Endothelial cell of umbilical vein (primary cell): ENCODE results near the gene TRIP13. TPM values are rescaled to one million over a fixed set of nuclear protein-coding genes. Genes with fewer than 3 reads are reported as not detected.

Experiments used
- BruUV-seq: library from RNA; stranded (reverse); fragments of 400-500 nt; replicated peaks from 2 replicates; lab custom pipeline; 2021; lab: Mats Ljungman, UMichigan
- CTCF ChIA-PET: fragments of 300-600, 350-600 bp; sonication (Branson Sonifier 250); formaldehyde crosslinking; loops from one replicate; lab custom pipeline; 2021; ENCODE audit warnings: antibody characterized with exemption, inconsistent platforms; lab: Charles Lee
- POLR2A ChIA-PET: fragments of 300-600, 350-600 bp; sonication (Branson Sonifier 250); formaldehyde crosslinking; loops from one replicate; lab custom pipeline; 2021; ENCODE audit warnings: antibody characterized with exemption, inconsistent platforms; lab: Charles Lee
- DNase-seq: peaks from one replicate; pipeline ENCODE4 v3.0.0-alpha.2; 2011; ENCODE audit warnings: low read depth, low spot score
- FAIRE-seq: peaks from 2 replicates; lab custom pipeline; 2011; peaks lifted over from hg19 to GRCh38; lab: Jason Lieb, UNC
- H2AFZ ChIP-seq: 2 replicates; pipeline ENCODE4 v1.6.0; 2012; ENCODE audit warnings: low read depth, low read length, control low read depth, inconsistent platforms
- H3K27ac ChIP-seq: 2 replicates; pipeline ENCODE4 v1.5.1; 2011; ENCODE audit warnings: low read depth, mild to moderate bottlenecking, control low read depth, low read length, moderate library complexity; ENCODE audit not compliant: insufficient read depth
- H3K27me3 ChIP-seq, 2 experiments: 2 replicates each; pipeline versions ENCODE4 v1.6.0 to v1.6.1; 2011; ENCODE audit warnings: low read length in 2 of 2, mixed read lengths in 1 of 2; ENCODE audit not compliant: control insufficient read depth in 2 of 2, insufficient read depth in 2 of 2
- H3K36me3 ChIP-seq, 2 experiments: 2 replicates in 1 of 2; 3 replicates in 1 of 2; pipeline ENCODE4 v1.5.1; 2011; ENCODE audit warnings: low read length in 2 of 2, mild to moderate bottlenecking in 1 of 2, moderate library complexity in 1 of 2; ENCODE audit not compliant: control insufficient read depth in 2 of 2, insufficient read depth in 2 of 2; ENCODE audit errors: extremely low read depth in 1 of 2
- H3K4me1 ChIP-seq: 3 replicates; pipeline ENCODE4 v1.5.1; 2011; ENCODE audit warnings: mild to moderate bottlenecking, low read length; ENCODE audit not compliant: control insufficient read depth, insufficient read depth; ENCODE audit errors: extremely low read depth
- H3K4me2 ChIP-seq: 2 replicates; pipeline ENCODE4 v1.6.1; 2011; ENCODE audit warnings: low read length, control low read depth, mixed read lengths; ENCODE audit not compliant: insufficient read depth
- H3K4me3 ChIP-seq, 3 experiments: fragments of 200-600 bp in 1 of 3; sonication (generic), shearing (Covaris generic) in 1 of 3; replicated peaks in 1 of 3; 2 replicates each; pipeline ENCODE4 v1.5.1; 2011 to 2016; ENCODE audit warnings: control low read depth in 3 of 3, low read length in 3 of 3, mild to moderate bottlenecking in 2 of 3, inconsistent platforms in 1 of 3, low read depth in 1 of 3, moderate library complexity in 1 of 3; ENCODE audit not compliant: insufficient read depth in 1 of 3
- H3K79me2 ChIP-seq: 2 replicates; pipeline ENCODE4 v1.6.0; 2012; ENCODE audit warnings: low read length, inconsistent platforms; ENCODE audit not compliant: control insufficient read depth, insufficient read depth
- H3K9ac ChIP-seq: replicated peaks from 2 replicates; pipeline ENCODE3; 2011; ENCODE audit warnings: low read length, control low read depth; ENCODE audit not compliant: insufficient read depth; ENCODE audit errors: extremely low read depth
- H3K9me1 ChIP-seq: replicated peaks from 3 replicates; pipeline ENCODE4 v1.6.0; 2011; ENCODE audit warnings: mild to moderate bottlenecking, low read length; ENCODE audit not compliant: control insufficient read depth, insufficient read depth; ENCODE audit errors: extremely low read depth
- H3K9me3 ChIP-seq: replicated peaks from 2 replicates; pipeline ENCODE4 v1.5.1; 2012; ENCODE audit warnings: low read length, inconsistent platforms; ENCODE audit not compliant: control insufficient read depth, insufficient read depth
- H4K20me1 ChIP-seq: replicated peaks from 2 replicates; pipeline ENCODE3; 2011; ENCODE audit warnings: mild to moderate bottlenecking, low read length; ENCODE audit not compliant: control insufficient read depth, insufficient read depth; ENCODE audit errors: extremely low read depth
- EZH2 ChIP-seq: IDR thresholded peaks from 2 replicates; pipeline ENCODE4 v1.6.1; 2012; ENCODE audit warnings: borderline replicate concordance, low read depth, mild to moderate bottlenecking, moderate library complexity, low read length, inconsistent platforms; ENCODE audit not compliant: severe bottlenecking
- FOS ChIP-seq: IDR thresholded peaks from 2 replicates; pipeline ENCODE4 v1.6.1; 2011; ENCODE audit warnings: mild to moderate bottlenecking, low read length, moderate library complexity, borderline replicate concordance; ENCODE audit not compliant: insufficient read depth
- GATA2 ChIP-seq: IDR thresholded peaks from 2 replicates; pipeline ENCODE4 v1.7.0; 2011; ENCODE audit warnings: low read depth, mild to moderate bottlenecking, moderate library complexity, mixed read lengths, low read length; ENCODE audit not compliant: insufficient read length, insufficient read depth
- JUN ChIP-seq: IDR thresholded peaks from 2 replicates; pipeline ENCODE4 v1.6.1; 2011; ENCODE audit warnings: borderline replicate concordance, low read depth; ENCODE audit not compliant: insufficient read length, insufficient read depth
- MYC ChIP-seq: IDR thresholded peaks from one replicate; pipeline ENCODE4 v1.6.1; 2011; ENCODE audit warnings: mild to moderate bottlenecking, low read depth, low read length
- POLR2A ChIP-seq: IDR thresholded peaks from 2 replicates; pipeline ENCODE4 v1.6.1; 2012; ENCODE audit warnings: low read depth, mild to moderate bottlenecking, control low read depth, low read length
- POLR2AphosphoS5 ChIP-seq: IDR thresholded peaks from 2 replicates; pipeline ENCODE4 v1.6.1; 2012; ENCODE audit warnings: low read depth, mild to moderate bottlenecking, control low read depth, low read length, moderate library complexity; ENCODE audit not compliant: insufficient read depth
- dilution Hi-C: fragments of 300-500 bp; cut with MboI; formaldehyde crosslinking; loops from one replicate; pipeline ENCODE4 v1.15.0; 2019; ENCODE audit warnings: low sequenced_read_pairs; ENCODE audit not compliant: extremely low pct_ligation_motif_present
- intact Hi-C: fragments of 100-400 bp; cut with micrococcal nuclease; formaldehyde crosslinking; loops from one replicate; pipeline ENCODE4 v1.10.0; 2022
- polyA plus RNA-seq, 4 experiments: library from polyadenylated mRNA; depleted of rRNA in 3 of 4; stranded (reverse) in 3 of 4; unstranded in 1 of 4; fragments of >200 nt; gene quantifications; 2 replicates each; pipeline versions ENCODE4 v1.2.1 to v1.2.3, GENCODE V29; 2011 to 2012; ENCODE audit warnings: missing spikeins in 1 of 4
- total RNA-seq: library from RNA; stranded (reverse); gene quantifications from 2 replicates; pipeline ENCODE4 v1.2.3, GENCODE V29; 2021
- TF ChIP-seq, protein P1 (sequence below), 2 donors: IDR thresholded peaks; 1 replicate in 1 of 2; 2 replicates in 1 of 2; pipeline ENCODE4 v1.5.1; 2011; ENCODE audit warnings: low read length in 2 of 2, mild to moderate bottlenecking in 2 of 2, moderate library complexity in 2 of 2, control low read depth in 1 of 2, inconsistent platforms in 1 of 2, low read depth in 1 of 2; ENCODE audit not compliant: insufficient read depth in 1 of 2; ENCODE audit errors: extremely low read depth in 1 of 2
- TF ChIP-seq, protein P2 (sequence below): IDR thresholded peaks from 2 replicates; pipeline ENCODE4 v1.6.1; 2011; ENCODE audit not compliant: insufficient read depth, insufficient read length

Gene TRIP13
- total and polyA plus RNA-seq, 2 donors (not counting 3 experiments of a cell fraction or from before 2014, with no cell fraction given) = 17.4 to 39.0 TPM

GRCh38 chr5:963673-964531 lies 71.2 kb downstream of the TRIP13 start:
- Histone ChIP-seq H3K9me3 (no peaks in the 10 kb centered on the region), H3K27me3 (peaks cover 8 to 15% of the 10 kb centered on the region in 2 experiments)
- CTCF ChIA-PET = no interaction called here

More at GRCh38 chr5:963673-964531, 71.2 kb downstream of the TRIP13 start:
- H3K36me3 ChIP-seq = no peaks in the 10 kb centered on the region
- H3K9me1 ChIP-seq = no peaks in the 10 kb centered on the region
- no peak overlapping the region for H3K4me2 ChIP-seq
- POLR2A ChIA-PET = no interaction called here
- H4K20me1 ChIP-seq = no peaks in the 10 kb centered on the region
- H3K27ac ChIP-seq = no peak overlapping the region
- TF ChIP-seq EZH2 = no peak
- TF ChIP-seq MYC = no peak
- TF ChIP-seq POLR2AphosphoS5 = no peak
- TF ChIP-seq, protein P1, sequence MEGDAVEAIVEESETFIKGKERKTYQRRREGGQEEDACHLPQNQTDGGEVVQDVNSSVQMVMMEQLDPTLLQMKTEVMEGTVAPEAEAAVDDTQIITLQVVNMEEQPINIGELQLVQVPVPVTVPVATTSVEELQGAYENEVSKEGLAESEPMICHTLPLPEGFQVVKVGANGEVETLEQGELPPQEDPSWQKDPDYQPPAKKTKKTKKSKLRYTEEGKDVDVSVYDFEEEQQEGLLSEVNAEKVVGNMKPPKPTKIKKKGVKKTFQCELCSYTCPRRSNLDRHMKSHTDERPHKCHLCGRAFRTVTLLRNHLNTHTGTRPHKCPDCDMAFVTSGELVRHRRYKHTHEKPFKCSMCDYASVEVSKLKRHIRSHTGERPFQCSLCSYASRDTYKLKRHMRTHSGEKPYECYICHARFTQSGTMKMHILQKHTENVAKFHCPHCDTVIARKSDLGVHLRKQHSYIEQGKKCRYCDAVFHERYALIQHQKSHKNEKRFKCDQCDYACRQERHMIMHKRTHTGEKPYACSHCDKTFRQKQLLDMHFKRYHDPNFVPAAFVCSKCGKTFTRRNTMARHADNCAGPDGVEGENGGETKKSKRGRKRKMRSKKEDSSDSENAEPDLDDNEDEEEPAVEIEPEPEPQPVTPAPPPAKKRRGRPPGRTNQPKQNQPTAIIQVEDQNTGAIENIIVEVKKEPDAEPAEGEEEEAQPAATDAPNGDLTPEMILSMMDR (IDR thresholded peaks at IDR 0.05; ENCODE audit: extremely low read depth in 1 of 2, insufficient read depth in 1 of 2, low read depth in 1 of 2, low read length in 2 of 2) = no peak
- TF ChIP-seq JUN = no peak
- TF ChIP-seq GATA2 = no peak
- TF ChIP-seq POLR2A = no peak
- TF ChIP-seq, protein P2, sequence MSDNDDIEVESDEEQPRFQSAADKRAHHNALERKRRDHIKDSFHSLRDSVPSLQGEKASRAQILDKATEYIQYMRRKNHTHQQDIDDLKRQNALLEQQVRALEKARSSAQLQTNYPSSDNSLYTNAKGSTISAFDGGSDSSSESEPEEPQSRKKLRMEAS = no peak
- no peak for TF ChIP-seq FOS
- H2AFZ ChIP-seq = no peak overlapping the region
- intact Hi-C loops = no loop called here
- dilution Hi-C loops = no loop called here
- H3K79me2 ChIP-seq = no peaks in the 10 kb centered on the region
- H3K9ac ChIP-seq = no peak overlapping the region
- DNase-seq (no peak), FAIRE-seq (no peak)
- BruUV-seq = no TSS peak
- H3K4me3 ChIP-seq = no peak overlapping the region
- no peaks in the 10 kb centered on the region for H3K4me1 ChIP-seq
